Activated CD4-positive, alpha-beta T cell treated with anti-CD3 and anti-CD28 coated beads, Interleukin-2, amount 10 ng/mL, durations not matched to agents 24 days and 14 days (primary cell): Measurements from ENCODE around the gene C9orf78. TPM values are rescaled to one million over a fixed set of nuclear protein-coding genes. Genes with fewer than 3 reads are reported as not detected.

Source experiments
- total RNA-seq: library from RNA; stranded (reverse); gene quantifications from 2 replicates; pipeline ENCODE4 v1.2.3, GENCODE V29; 2022

Gene C9orf78
- total RNA-seq, 1 donor from 2014 or later, result 59.9 TPM

Other genes starting within 250 kb of the C9orf78 start
- gene C9orf50, start 214.2 kb downstream of the C9orf78 start, total RNA-seq, result not detected in 2 replicates
- gene NTMT1, start 209.1 kb downstream of the C9orf78 start, total RNA-seq, result 72.0 and 72.4 TPM in 2 replicates
- 21.9 and 22.7 TPM in 2 replicates for gene ASB6, start 193.1 kb downstream of the C9orf78 start, total RNA-seq
- gene PRRX2, start 169.6 kb downstream of the C9orf78 start, total RNA-seq, result 3.4 and 3.8 TPM in 2 replicates
- gene PTGES, start 82.2 kb downstream of the C9orf78 start, total RNA-seq, result 0.09 and 0.12 TPM in 2 replicates
- 22.7 and 24.1 TPM in 2 replicates for gene TOR1B, start 32.1 kb downstream of the C9orf78 start, total RNA-seq
- 55.1 and 60.5 TPM in 2 replicates for gene TOR1A, start 11.1 kb downstream of the C9orf78 start, total RNA-seq
- 44.3 and 47.2 TPM in 2 replicates for gene USP20, start 183 bp upstream of the C9orf78 start, total RNA-seq
- gene FNBP1, start 207.9 kb upstream of the C9orf78 start, total RNA-seq, result 245 TPM in 2 replicates
- gene GPR107, start 218.6 kb upstream of the C9orf78 start, total RNA-seq, result 19.2 and 23.6 TPM in 2 replicates